Right cardiac atrium (tissue), 5 donors: ENCODE measurements around the gene PTPRN2. TPM values are rescaled to one million over a fixed set of nuclear protein-coding genes. Genes with fewer than 3 reads are reported as not detected.
A peak's percentile ranks its signal among the peaks of the same experiment; 100 is the strongest.

Source experiments
- ATAC-seq, 2 donors: fragments of 200-7000 bp; cut with Tn5 transposase; one replicate each; pipeline versions ENCODE4 v1.8.0 to v1.9.1; 2020; ENCODE audit warnings: moderate library complexity in 2 of 2, mild to moderate bottlenecking in 1 of 2
- DNase-seq, 3 donors: peaks; one replicate each; pipeline ENCODE4 v3.0.0-alpha.2; 2020
- H3K27ac ChIP-seq: one replicate; pipeline ENCODE4 v1.5.1; 2013; ENCODE audit warnings: mild to moderate bottlenecking, low read length, control low read depth, moderate library complexity
- H3K27me3 ChIP-seq: one replicate; pipeline ENCODE4 v1.6.1; 2013; ENCODE audit not compliant: control insufficient read depth, insufficient read depth
- H3K4me1 ChIP-seq: one replicate; pipeline ENCODE4 v1.6.1; 2013; ENCODE audit warnings: low read length; ENCODE audit not compliant: control insufficient read depth, insufficient read depth
- H3K4me3 ChIP-seq: one replicate; pipeline ENCODE4 v1.5.1; 2013; ENCODE audit warnings: low read length, control low read depth
- H3K9me3 ChIP-seq: one replicate; pipeline ENCODE4 v1.6.1; 2013; ENCODE audit warnings: low read length; ENCODE audit not compliant: control insufficient read depth
- WGBS: extraction: QIAGEN DNeasy Blood & Tissue Kit; methylation state at CpG from one replicate; pipeline ENCODE4 v1.1.7; 2013; 5-methylcytosine and 5-hydroxymethylcytosine counted together
- intact Hi-C, 4 donors: fragments of 100-400 bp; cut with DNase I; formaldehyde crosslinking; loops; one replicate each; pipeline versions ENCODE4 v1.11.0 to v1.14.0; 2022 to 2023
- polyA plus RNA-seq: library from polyadenylated mRNA; stranded (reverse); fragments of 200-250 nt; gene quantifications from one replicate; pipeline ENCODE4 v1.2.3, GENCODE V29; 2013
- total RNA-seq, 4 donors: library from RNA; stranded (reverse); fragmentation: NEBNext Ultra II Directional; extraction: Animal tissue kit (Norgen Biotek cat#: 25700); gene quantifications; one replicate each; pipeline ENCODE4 v1.2.1, GENCODE V29; 2021
- donor health status: healthy with polysubstance abuse.
- donor health status: DM: no; HTN: yes; CAD: no.
- donor health status: DM: no; HTN: no; CAD: no.
- donor health status: DM: no; HTN: yes; CAD: no; lungs with severe emphysema.
- donor health status: DM: yes; HTN: yes; CAD: no.

Gene PTPRN2
- total and polyA plus RNA-seq, 5 donors = 1.5 to 3.9 (median 1.9) TPM

GRCh38 chr7:158019726-158020705 lies 567.6 kb downstream of the PTPRN2 start:
- 85% methylated on average over 27 of the region's 27 CpGs for WGBS
- intact Hi-C loops = no loop called here
- Histone ChIP-seq H3K27me3 (no peaks in the 10 kb centered on the region), H3K4me3 (no peak overlapping the region), H3K9me3 (no peaks in the 10 kb centered on the region), H3K27ac (no peak overlapping the region), H3K4me1 (no peaks in the 10 kb centered on the region)
- no peak for ATAC-seq
- no peak for DNase-seq

- Histone ChIP-seq H3K4me3 (no peak overlapping the region), H3K27me3 (no peaks in the 10 kb centered on the region), H3K27ac (no peak overlapping the region), H3K4me1 (no peaks in the 10 kb centered on the region), H3K9me3 (no peaks in the 10 kb centered on the region)
- DNase-seq = no peak
- intact Hi-C loops = no loop called here
- no peak for ATAC-seq
- WGBS = 82% methylated on average over 20 of the region's 20 CpGs
Observed at GRCh38 chr7:158018971-158019645, 568.5 kb downstream of the PTPRN2 start.

- ATAC-seq (no peak), DNase-seq (no peak)
- Histone ChIP-seq H3K4me1 (no peaks in the 10 kb centered on the region), H3K9me3 (no peaks in the 10 kb centered on the region), H3K27ac (no peak overlapping the region), H3K4me3 (no peak overlapping the region), H3K27me3 (no peaks in the 10 kb centered on the region)
- 89% methylated on average over 19 of the region's 19 CpGs for WGBS
- intact Hi-C loops = no loop called here
Observed at GRCh38 chr7:158018098-158018762, 569.4 kb downstream of the PTPRN2 start.

- DNase-seq = no peak
- Histone ChIP-seq H3K4me3 (no peak overlapping the region), H3K27ac (no peak overlapping the region), H3K9me3 (no peaks in the 10 kb centered on the region), H3K4me1 (no peaks in the 10 kb centered on the region), H3K27me3 (no peaks in the 10 kb centered on the region)
- whole genome bisulfite sequencing = 67% methylated on average over 16 of the region's 16 CpGs
- intact Hi-C loops = no loop called here
- ATAC-seq = no peak
Observed at GRCh38 chr7:158017111-158018097, 570.2 kb downstream of the PTPRN2 start.

GRCh38 chr7:158016180-158017097 lies 571.2 kb downstream of the PTPRN2 start:
- Histone ChIP-seq H3K4me3 (no peak overlapping the region), H3K4me1 (no peaks in the 10 kb centered on the region), H3K27me3 (no peaks in the 10 kb centered on the region), H3K9me3 (no peaks in the 10 kb centered on the region), H3K27ac (no peak overlapping the region)
- DNase-seq (peak in 2 of 3 donors; percentile 37 to 55), ATAC-seq (peak; percentile 66 to 89)
- intact Hi-C loops = no loop called here
- WGBS = 27% methylated on average over 31 of the region's 31 CpGs

GRCh38 chr7:158015403-158016179 lies 572.0 kb downstream of the PTPRN2 start:
- H3K4me1 ChIP-seq = no peaks in the 10 kb centered on the region
- DNase-seq (no peak), ATAC-seq (peak in 1 of 2 donors; percentile 43)
- no peaks in the 10 kb centered on the region for H3K27me3 ChIP-seq
- H3K9me3 ChIP-seq = no peaks in the 10 kb centered on the region
- intact Hi-C loops = no loop called here
- no peak overlapping the region for H3K4me3 ChIP-seq
- 50% methylated on average over 21 of the region's 21 CpGs for WGBS
- H3K27ac ChIP-seq = no peak overlapping the region

GRCh38 chr7:158014976-158015375 lies 572.6 kb downstream of the PTPRN2 start:
- no peak for DNase-seq
- no peak for ATAC-seq
- no peaks in the 10 kb centered on the region for H3K9me3 ChIP-seq
- no peak overlapping the region for H3K4me3 ChIP-seq
- no peak overlapping the region for H3K27ac ChIP-seq
- intact Hi-C loops = no loop called here
- H3K27me3 ChIP-seq = no peaks in the 10 kb centered on the region
- WGBS = 62% methylated on average over 3 of the region's 3 CpGs
- H3K4me1 ChIP-seq = no peaks in the 10 kb centered on the region

- intact Hi-C loops = no loop called here
- no peak for DNase-seq
- Histone ChIP-seq H3K9me3 (no peaks in the 10 kb centered on the region), H3K27ac (no peak overlapping the region), H3K27me3 (no peaks in the 10 kb centered on the region), H3K4me3 (no peak overlapping the region), H3K4me1 (no peaks in the 10 kb centered on the region)
- ATAC-seq = no peak
Observed at GRCh38 chr7:158013085-158013668, 574.4 kb downstream of the PTPRN2 start.

GRCh38 chr7:158011941-158012340 lies 575.7 kb downstream of the PTPRN2 start:
- ATAC-seq (no peak), DNase-seq (no peak)
- 78% methylated on average over 11 of the region's 11 CpGs for WGBS
- Histone ChIP-seq H3K27ac (no peak overlapping the region), H3K9me3 (no peaks in the 10 kb centered on the region), H3K4me3 (no peak overlapping the region), H3K27me3 (no peaks in the 10 kb centered on the region), H3K4me1 (no peaks in the 10 kb centered on the region)
- intact Hi-C loops = no loop called here
